GM18508 (cell line): ENCODE data around the gene STAG2.
"Not testable (repeated sequence)": the region's sequence is repeated elsewhere in the genome, so short reads cannot be mapped to it uniquely, and the experiment has no call there.

ENCODE experiments used
- ATAC-seq: cut with Tn5 transposase; IDR thresholded peaks from one replicate; pipeline ENCODE4 v1.9.1; 2021; ENCODE audit warnings: moderate number of reproducible peaks; ENCODE audit not compliant: insufficient read depth, unreplicated experiment

Gene STAG2

DNA sequence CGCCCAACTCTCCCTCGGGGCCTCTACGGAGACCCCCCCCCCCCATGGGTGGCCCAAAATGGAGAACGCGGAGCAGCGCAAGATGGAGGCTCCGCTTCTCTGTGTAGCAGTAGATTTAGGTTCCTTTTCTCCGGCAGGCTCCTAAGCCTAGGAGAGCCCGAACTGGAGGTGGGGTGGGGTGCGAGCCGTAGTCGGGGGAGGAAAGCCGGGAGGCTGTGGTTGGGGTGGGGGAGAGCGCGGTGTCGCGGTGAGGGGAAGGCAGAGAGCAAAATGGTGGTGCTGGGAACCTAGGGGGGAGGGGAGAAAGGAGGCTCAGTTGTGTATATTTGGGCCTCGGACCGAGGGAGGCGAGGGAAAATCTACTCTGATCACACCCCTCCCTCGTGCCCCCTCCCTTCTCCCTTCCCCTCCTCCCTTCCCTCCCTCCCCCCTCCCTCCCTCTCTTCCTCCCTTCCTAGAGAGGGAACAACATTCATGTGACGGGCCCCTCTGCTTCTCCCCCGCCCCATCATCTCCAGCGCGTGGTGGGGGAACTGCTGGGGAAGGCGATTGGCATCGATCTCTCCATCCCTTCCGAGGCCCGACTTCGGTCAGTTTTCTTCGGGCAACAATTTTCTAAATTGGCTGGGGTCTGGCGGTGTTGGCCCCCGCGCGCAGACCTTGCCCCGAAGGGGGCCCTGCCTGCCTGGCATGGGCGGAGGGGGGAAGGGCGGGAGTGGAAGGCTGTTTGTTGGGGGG, at the start of gene STAG2:
STAG2 (plus strand) TSS at position 439 of the 738 bp plus-strand sequence. CDS start 60,922 bp downstream, outside the sequence.
- no peak for ATAC-seq

GRCh38 chrX:123917069-123917468, 44.4 kb upstream of the STAG2 start:
- no peak for ATAC-seq

GRCh38 chrX:123918106-123918721, 43.3 kb upstream of the STAG2 start:
- no peak for ATAC-seq

DNA sequence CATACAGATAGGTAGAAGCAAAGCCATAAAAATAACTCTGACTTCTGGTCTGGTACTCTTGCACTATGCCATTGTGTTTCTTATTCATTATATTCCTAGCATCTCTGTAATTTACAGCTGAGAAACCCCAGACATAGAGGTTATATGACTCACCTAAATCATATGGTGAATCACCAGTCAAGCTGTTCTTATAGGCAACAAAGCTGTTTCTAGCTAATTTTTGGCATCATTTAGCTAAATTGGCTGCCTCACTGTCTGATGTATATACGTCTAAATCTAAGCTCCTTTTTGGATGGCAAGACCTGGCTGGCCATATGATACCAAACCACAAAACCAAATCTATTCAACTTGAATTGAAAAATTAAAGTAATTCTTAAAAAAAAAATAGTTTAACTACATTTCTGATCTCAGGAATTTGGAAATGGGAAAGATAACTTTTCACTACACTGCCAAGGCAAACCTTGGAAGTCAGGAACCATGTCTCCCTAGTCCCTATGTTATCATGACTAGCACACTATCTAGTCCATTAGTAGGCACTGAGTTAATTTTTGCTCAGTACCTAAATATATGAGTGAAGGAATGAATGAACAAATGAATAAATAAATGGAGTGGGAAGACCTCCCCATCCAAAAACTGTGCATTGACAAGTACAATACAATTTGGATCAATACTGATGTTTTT, 41.3 kb upstream of the STAG2 start:
- no peak for ATAC-seq

GRCh38 chrX:123923211-123923610, 38.3 kb upstream of the STAG2 start:
- ATAC-seq, result no peak

- ATAC-seq, result no peak
These were observed 37.3 kb upstream of the STAG2 start for GRCh38 chrX:123924186-123924585.

- ATAC-seq, result no peak
These were observed 33.7 kb upstream of the STAG2 start for GRCh38 chrX:123927845-123928244.

DNA sequence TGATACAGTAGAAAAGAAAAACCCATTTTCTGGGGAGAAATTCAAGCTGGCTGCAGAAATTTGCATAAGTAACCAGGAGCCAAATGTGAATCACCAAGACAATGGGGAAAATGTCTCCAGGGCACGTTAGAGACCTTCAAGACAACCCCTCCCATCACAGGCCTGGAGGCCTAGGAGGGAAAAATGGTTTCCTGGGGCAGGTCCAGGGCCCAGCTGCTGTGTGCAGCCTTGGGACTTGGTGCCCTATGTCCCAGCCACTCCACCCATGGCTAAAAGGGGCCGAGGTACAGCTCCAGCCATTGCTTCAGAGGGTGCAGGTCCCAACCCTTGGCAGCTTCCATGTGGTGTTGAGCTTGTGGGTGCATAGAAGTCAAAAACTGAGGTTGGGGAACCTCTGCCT, 29.5 kb upstream of the STAG2 start:
- not testable (repeated sequence) for ATAC-seq

DNA sequence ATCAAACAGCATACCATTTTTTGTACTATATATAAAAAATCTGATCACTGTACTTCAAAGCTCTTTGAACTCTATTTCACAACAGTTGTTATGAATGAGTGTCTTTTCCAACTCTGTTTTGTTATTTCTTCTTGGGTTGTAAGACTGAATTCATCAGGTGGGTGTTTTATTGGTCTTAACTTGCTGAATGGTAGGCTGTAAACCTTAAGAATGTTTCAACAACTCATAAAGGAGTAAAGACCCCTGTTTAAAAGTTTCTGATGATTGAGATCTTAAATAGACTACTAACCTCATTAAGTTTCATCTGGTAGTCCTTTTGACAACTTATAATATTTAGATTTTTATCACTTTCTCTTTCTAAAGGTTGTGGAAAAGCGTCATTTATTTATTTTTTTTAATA, 18.4 kb upstream of the STAG2 start:
- no peak for ATAC-seq

GRCh38 chrX:123943488-123943887, 18.0 kb upstream of the STAG2 start:
- no peak for ATAC-seq

DNA sequence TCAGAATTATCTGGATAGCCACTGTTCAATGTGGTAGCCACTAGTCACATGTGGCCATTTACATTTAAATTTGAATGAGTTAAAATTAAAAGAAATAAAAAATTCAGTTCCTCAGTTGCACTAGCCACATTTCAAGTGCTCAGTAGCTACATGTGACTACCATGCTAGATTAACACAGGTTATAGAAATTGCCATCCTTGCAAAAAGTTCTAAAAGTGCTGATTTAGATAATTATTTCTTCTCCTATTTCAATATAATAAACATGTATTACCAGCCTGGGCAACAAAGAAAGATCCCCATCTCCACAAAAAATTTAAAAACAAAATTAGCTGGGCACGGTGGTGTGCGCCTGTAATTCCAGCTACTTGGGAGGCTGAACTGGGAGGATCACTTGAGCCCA, 11.7 kb upstream of the STAG2 start:
- ATAC-seq, result no peak

- ATAC-seq, result no peak
These were observed 2.0 kb upstream of the STAG2 start for GRCh38 chrX:123959281-123960063.

DNA sequence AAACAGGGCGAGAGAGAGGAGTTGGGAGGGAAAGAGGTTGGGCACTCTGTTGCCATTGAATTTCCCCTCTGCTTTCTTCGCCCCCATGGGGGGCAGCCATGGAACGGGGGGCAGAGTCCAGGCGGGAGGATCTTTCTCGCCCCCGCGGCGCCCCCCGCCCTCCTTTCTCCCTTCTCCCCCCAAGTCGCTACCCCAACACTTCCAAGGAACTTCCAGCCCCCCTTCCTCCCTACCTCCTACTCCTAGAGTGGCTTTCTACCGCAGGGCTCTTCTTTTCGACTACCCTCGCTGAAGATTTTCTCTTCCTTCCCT, 594 bp upstream of the STAG2 start:
- ATAC-seq, result no peak

- ATAC-seq, result no peak
These were observed 531 bp downstream of the STAG2 start for GRCh38 chrX:123962006-123962467.

DNA sequence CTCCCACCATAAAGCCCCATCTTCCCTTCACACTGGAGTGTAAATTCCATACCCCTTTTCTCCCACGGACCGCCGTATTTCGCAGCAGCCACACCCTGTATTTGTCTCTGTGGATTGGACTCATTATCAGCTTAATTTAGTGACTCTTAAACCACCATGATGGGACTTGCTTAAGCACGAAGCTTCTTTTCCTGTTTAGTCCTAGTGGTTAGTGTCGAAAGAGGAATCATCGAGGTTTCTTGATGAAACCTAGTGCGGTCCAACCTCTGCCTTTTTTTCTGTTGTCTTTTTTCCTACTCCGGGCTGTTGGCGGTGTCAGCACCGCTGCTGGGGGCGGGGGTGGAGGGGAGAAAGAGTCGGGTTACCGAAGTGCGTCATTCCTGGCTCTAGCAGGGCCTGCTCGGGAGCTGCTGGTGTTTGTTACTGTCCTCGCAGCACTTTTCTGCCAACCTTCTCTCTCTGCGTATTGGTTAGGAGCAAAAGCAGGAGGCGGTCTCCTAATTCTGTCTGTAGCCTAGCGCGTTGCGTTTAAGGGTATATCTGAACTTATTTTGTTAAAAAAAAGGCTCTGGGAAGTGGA, 1.4 kb downstream of the STAG2 start:
- peak; percentile 57 for ATAC-seq

DNA sequence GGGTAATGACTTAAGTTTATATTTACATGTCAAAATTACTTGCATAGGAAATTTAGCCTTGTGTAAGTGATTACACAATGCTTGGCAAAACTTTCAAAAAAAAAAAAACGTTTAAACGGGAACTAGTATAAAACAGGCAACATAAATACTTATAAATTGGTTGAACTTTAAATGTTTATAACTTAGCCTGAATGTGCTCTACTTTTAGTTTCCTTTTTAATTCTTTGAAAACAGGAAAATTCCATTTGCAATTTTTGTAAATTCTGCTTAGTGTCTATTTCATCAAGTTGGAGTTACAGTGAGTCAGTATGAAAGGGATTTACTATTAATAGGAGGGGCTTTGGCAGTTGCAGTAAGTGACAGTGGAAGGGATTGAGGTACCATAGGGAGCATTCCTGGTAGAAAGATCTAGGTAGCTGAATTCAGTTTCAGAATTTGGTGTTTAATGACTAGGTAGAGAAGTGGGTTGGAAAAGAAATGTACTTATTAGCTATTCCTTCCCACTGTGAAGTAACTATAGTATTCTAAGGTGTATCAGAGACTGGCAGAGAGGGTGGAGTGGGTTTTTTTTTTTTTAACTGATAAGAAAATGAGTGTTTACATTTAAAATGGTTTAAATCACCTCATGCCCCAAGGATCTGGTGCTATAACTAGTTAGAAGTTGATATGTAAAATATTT, 2.8 kb downstream of the STAG2 start:
- ATAC-seq, result no peak

GRCh38 chrX:123965712-123966111, 4.2 kb downstream of the STAG2 start:
- no peak for ATAC-seq

- ATAC-seq, result no peak
These were observed 6.0 kb downstream of the STAG2 start for GRCh38 chrX:123967497-123967896.

GRCh38 chrX:123968383-123969050, 7.0 kb downstream of the STAG2 start:
- ATAC-seq, result no peak
